ENCODE results near the gene HDAC5.

HDAC5 gene

GRCh38 chr17:44112284-44113280 lies 10.9 kb downstream of the HDAC5 start:
- no peak overlapping the region for H3K27ac ChIP-seq (replicated peaks)
- no peaks in the 10 kb centered on the region for H3K27me3 ChIP-seq (ENCODE audit: insufficient read depth, poor library complexity, severe bottlenecking)
- no peak overlapping the region for H3K4me3 ChIP-seq (replicated peaks; ENCODE audit: insufficient read depth, low read length)
- no peak for TF ChIP-seq CTCF (IDR thresholded peaks at IDR 0.05; ENCODE audit: insufficient read depth, low read length)
- peak in 1 of 2 experiments; percentile 2 for DNase-seq (ENCODE audit: low read depth in 1 of 2, low spot score in 1 of 2)

GRCh38 chr17:44111777-44112176 lies 11.7 kb downstream of the HDAC5 start:
- Histone ChIP-seq H3K27ac (replicated peaks) (peak overlapping the region; percentile 61), H3K27me3 (ENCODE audit: insufficient read depth, poor library complexity, severe bottlenecking) (no peaks in the 10 kb centered on the region), H3K4me3 (replicated peaks; ENCODE audit: insufficient read depth, low read length) (no peak overlapping the region)
- no peak for DNase-seq (ENCODE audit: low read depth in 1 of 2, low spot score in 1 of 2)
- TF ChIP-seq POLR2AphosphoS5 (IDR thresholded peaks at IDR 0.05; ENCODE audit: low read depth) = no peak
- TF ChIP-seq REST (IDR thresholded peaks at IDR 0.05; ENCODE audit: insufficient replicate concordance, low read depth) = no peak
- TF ChIP-seq SPI1 (IDR thresholded peaks at IDR 0.05; ENCODE audit: borderline replicate concordance, low read depth) = no peak
- TF ChIP-seq CTCF (IDR thresholded peaks at IDR 0.05; ENCODE audit: insufficient read depth, low read length) = no peak

- DNase-seq (ENCODE audit: low read depth in 1 of 2, low spot score in 1 of 2) = peak; percentile 93 to 98
- no peaks in the 10 kb centered on the region for H3K27me3 ChIP-seq (ENCODE audit: insufficient read depth, poor library complexity, severe bottlenecking)
- TF ChIP-seq SPI1 (IDR thresholded peaks at IDR 0.05; ENCODE audit: borderline replicate concordance, low read depth) (peak; percentile 68; the same call in 1 of the 2 replicates), POLR2AphosphoS5 (IDR thresholded peaks at IDR 0.05; ENCODE audit: low read depth) (peak; percentile 63; the same call in 1 of the 2 replicates), REST (IDR thresholded peaks at IDR 0.05; ENCODE audit: insufficient replicate concordance, low read depth) (no peak)
- H3K27ac ChIP-seq (replicated peaks) = peak overlapping the region; percentile 61
- peak overlapping the region; percentile 53 for H3K4me3 ChIP-seq (replicated peaks; ENCODE audit: insufficient read depth, low read length)
Measured at GRCh38 chr17:44110823-44111633, 12.4 kb downstream of the HDAC5 start.

- no peak overlapping the region; the same call in 1 of the 2 replicates for H3K27ac ChIP-seq (replicated peaks)
- TF ChIP-seq SPI1 (IDR thresholded peaks at IDR 0.05; ENCODE audit: borderline replicate concordance, low read depth) (0 out of 2 replicates have a peak, but pooled peaks have one; percentile 3), POLR2AphosphoS5 (IDR thresholded peaks at IDR 0.05; ENCODE audit: low read depth) (no peak), CTCF (IDR thresholded peaks at IDR 0.05; ENCODE audit: insufficient read depth, low read length) (no peak), GABPA (IDR thresholded peaks at IDR 0.05; ENCODE audit: low read depth) (no peak)
Measured at GRCh38 chr17:44110011-44110686, 13.3 kb downstream of the HDAC5 start.

More at GRCh38 chr17:44110011-44110686, 13.3 kb downstream of the HDAC5 start:
- no peak for DNase-seq (ENCODE audit: low read depth in 1 of 2, low spot score in 1 of 2)
- H3K27me3 ChIP-seq (ENCODE audit: insufficient read depth, poor library complexity, severe bottlenecking) = no peaks in the 10 kb centered on the region
- H3K4me3 ChIP-seq (replicated peaks; ENCODE audit: insufficient read depth, low read length) = peak overlapping the region; percentile 53
